ENCODE data around the gene RXRA. TPM values are rescaled to one million over a fixed set of nuclear protein-coding genes. Genes with fewer than 3 reads are reported as not detected.
A peak's percentile ranks its signal among the peaks of the same experiment; 100 is the strongest.

Gene RXRA
- total RNA-seq, 1 donor from 2014 or later = 16.8 TPM

DNA sequence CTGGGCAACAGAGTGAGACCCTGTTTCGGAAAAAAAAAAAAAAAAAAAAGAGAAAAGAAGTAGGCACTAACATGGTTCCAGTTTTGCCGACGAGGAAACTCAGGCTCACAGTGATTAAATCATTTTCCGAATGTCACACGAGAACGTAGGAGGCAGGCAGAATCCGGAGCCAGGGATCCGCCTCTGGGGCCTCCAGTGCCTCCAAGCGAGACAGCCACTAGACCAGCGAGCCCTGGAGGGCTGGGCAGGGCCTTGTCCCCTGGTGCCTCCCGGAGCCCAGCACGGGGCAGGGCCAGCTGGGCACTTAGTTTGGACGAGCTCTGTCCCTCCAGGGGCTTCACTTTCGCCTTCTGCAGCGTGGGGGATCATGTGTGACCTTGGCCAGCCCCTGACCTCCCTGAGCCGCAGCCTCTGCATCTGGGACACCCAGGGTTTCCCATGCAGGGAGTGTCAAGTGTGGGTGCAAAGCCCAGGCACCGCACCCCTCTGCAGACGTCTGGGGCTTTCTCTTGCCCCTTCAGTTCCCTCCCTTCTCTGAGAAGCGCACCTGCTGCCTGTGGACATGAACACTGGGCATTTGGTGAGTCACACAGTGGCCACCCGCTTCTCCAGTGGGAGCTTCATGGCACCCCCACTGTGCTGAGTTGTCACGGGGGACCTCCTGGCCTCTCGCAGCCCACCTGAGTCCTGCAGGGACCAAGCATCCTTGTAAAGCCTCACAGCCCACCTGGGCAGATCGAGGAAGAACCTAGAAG is 80.3 kb downstream of the RXRA start:
- TF ChIP-seq, protein P1, sequence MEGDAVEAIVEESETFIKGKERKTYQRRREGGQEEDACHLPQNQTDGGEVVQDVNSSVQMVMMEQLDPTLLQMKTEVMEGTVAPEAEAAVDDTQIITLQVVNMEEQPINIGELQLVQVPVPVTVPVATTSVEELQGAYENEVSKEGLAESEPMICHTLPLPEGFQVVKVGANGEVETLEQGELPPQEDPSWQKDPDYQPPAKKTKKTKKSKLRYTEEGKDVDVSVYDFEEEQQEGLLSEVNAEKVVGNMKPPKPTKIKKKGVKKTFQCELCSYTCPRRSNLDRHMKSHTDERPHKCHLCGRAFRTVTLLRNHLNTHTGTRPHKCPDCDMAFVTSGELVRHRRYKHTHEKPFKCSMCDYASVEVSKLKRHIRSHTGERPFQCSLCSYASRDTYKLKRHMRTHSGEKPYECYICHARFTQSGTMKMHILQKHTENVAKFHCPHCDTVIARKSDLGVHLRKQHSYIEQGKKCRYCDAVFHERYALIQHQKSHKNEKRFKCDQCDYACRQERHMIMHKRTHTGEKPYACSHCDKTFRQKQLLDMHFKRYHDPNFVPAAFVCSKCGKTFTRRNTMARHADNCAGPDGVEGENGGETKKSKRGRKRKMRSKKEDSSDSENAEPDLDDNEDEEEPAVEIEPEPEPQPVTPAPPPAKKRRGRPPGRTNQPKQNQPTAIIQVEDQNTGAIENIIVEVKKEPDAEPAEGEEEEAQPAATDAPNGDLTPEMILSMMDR (IDR thresholded peaks at IDR 0.05; ENCODE audit: insufficient read depth, low read length, severe bottlenecking) = no peak

DNA sequence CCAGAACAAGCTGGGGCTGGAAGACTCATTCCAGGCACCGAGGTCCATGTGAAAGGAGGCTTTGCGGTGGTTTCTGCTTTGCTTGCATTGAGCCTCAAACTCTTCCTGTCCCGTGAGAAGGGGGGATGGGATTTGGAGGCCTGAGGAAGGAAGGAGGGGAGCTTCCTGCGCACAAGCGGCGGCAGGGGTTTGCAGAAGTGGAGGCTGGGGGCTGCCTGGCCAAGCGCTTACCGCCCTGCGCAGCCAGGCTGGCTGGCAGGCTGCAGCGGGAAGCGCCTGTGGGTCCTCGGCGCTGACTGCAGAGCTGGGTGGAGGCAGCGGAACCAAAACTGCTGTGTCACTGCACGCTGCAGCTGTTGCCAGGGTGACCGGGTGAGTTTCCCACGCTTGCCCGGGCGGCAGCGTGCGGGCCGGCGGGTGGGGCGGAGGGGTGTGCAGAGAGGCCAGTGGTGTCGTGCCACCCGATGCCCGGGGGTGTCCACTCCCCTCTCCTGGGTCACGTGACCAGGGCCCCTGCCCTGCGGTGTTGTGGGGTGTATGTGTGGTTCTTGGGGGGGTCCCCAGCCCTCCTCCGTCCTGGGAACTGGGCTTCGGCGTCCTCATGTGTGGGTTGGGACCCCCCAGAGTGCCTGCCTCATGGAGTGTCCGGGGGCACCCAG is 81.0 kb downstream of the RXRA start:
- Histone ChIP-seq H3K27me3 (ENCODE audit: control insufficient read depth, insufficient read depth, low read length) (no peaks in the 10 kb centered on the region), H3K4me3 (ENCODE audit: low read depth, low read length) (no peak overlapping the region), H3K36me3 (ENCODE audit: control insufficient read depth, insufficient read depth, low read length) (peaks cover 37% of the 10 kb centered on the region)
- DNase-seq (ENCODE audit: low read depth) (peak; percentile 84), FAIRE-seq (no peak)
- TF ChIP-seq, protein P1 (IDR thresholded peaks at IDR 0.05; ENCODE audit: insufficient read depth, low read length, severe bottlenecking) = no peak

More for the DNA sequence above, 80.3 kb downstream of the RXRA start:
- Histone ChIP-seq H3K4me3 (ENCODE audit: low read depth, low read length) (no peak overlapping the region), H3K27me3 (ENCODE audit: control insufficient read depth, insufficient read depth, low read length) (no peaks in the 10 kb centered on the region), H3K36me3 (ENCODE audit: control insufficient read depth, insufficient read depth, low read length) (peaks cover 37% of the 10 kb centered on the region)
- FAIRE-seq (peak; percentile 18), DNase-seq (ENCODE audit: low read depth) (no peak)

DNA sequence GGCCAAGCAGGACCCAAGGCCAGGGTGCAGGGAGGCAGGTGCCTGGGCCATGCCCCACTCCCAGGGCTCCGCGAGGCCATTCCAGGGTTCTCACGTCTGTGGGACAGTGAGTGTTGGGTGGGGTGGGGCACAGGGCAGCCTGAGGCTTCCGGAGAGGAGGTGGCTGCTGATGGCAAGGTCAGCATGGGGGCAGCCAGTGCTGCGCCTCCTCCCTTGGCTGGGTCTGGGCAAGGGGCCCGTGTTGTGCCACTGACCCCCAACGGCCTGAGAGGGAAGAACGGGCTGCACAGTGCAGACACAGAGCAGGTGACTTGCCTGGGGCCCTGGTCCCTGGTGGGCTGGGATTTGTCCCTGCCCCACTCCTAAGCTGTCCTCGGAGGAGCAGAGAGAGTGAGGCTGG is 82.1 kb downstream of the RXRA start:
- FAIRE-seq (no peak), DNase-seq (ENCODE audit: low read depth) (no peak)
- no peaks in the 10 kb centered on the region for H3K27me3 ChIP-seq (ENCODE audit: control insufficient read depth, insufficient read depth, low read length)
- H3K4me3 ChIP-seq (ENCODE audit: low read depth, low read length) = no peak overlapping the region
- TF ChIP-seq, protein P1 (IDR thresholded peaks at IDR 0.05; ENCODE audit: insufficient read depth, low read length, severe bottlenecking) = no peak
- peaks cover 35% of the 10 kb centered on the region for H3K36me3 ChIP-seq (ENCODE audit: control insufficient read depth, insufficient read depth, low read length)

DNA sequence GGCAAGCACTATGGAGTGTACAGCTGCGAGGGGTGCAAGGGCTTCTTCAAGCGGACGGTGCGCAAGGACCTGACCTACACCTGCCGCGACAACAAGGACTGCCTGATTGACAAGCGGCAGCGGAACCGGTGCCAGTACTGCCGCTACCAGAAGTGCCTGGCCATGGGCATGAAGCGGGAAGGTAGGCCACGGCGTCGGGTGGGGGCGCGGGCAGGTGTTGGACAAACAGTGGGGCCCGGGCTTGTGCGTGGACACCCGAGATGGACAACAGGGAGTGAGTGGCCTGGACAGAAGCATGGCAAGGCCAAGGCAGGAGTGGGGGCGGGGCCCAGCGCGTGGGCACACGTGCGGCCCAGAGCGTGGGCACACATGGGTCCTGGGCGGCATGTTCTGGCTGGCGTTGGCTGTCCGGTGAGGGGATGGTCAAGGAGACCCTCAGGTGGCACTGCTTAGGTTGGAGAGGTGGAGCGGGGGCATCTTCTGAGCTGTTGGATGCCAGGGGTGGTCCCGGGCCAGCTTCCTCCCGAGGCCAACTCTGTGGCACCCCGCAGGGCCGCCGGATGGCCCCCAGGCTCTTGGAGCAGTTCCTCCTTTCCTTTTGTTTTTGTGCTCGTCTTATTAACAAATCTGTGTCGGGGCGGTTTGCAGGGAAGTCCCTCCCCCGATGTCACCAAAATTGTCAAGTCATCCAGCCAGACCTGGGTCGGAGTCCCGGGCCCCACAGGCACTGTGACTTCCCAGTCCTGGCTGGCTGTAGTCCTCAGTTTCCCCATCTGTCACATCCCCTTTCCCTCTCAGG is 82.9 kb downstream of the RXRA start:
- FAIRE-seq (no peak), DNase-seq (ENCODE audit: low read depth) (no peak)
- TF ChIP-seq, protein P1 (IDR thresholded peaks at IDR 0.05; ENCODE audit: insufficient read depth, low read length, severe bottlenecking) = no peak
- no peaks in the 10 kb centered on the region for H3K27me3 ChIP-seq (ENCODE audit: control insufficient read depth, insufficient read depth, low read length)
- H3K4me3 ChIP-seq (ENCODE audit: low read depth, low read length) = no peak overlapping the region
- H3K36me3 ChIP-seq (ENCODE audit: control insufficient read depth, insufficient read depth, low read length) = peaks cover 36% of the 10 kb centered on the region

DNA sequence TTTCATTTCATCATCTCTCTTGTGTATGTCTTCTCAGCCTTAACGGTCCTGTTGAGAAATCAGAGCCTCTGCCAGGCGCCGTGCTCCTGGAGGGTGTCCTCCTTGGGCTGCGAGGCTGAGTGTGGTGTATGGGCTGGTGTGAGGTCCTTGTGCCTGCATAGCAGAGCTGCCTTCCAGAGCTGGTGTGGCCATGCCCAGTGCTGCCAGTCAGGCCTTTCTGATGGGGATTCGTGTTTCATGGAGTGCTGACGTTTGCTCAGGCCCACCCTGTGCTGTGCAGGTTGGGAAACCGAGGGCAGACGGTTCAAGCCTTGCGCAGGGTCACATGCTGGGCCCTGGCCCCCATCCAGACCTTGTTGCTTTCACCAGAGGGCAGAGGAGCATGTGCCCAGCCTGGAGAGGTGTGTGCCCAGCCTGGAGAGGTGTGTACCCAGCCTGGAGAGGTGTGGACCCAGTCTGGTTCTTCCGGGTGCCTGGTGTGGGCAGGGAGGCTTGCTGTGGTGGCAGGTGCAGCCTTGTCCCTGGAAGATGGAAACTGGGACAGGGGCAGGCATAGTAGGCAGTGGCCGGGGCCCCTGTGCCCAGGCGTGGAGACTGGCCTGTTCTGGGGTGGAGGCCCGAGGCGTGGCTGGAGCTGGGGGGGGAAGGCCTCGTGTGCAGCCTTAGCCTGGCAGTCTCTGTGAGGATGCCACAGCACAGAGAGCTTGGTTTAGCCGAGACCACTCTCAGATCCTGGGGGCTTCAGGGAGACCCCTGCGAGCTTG is 84.0 kb downstream of the RXRA start:
- Histone ChIP-seq H3K36me3 (ENCODE audit: control insufficient read depth, insufficient read depth, low read length) (peaks cover 41% of the 10 kb centered on the region), H3K4me3 (ENCODE audit: low read depth, low read length) (no peak overlapping the region), H3K27me3 (ENCODE audit: control insufficient read depth, insufficient read depth, low read length) (no peaks in the 10 kb centered on the region)
- TF ChIP-seq, protein P1 (IDR thresholded peaks at IDR 0.05; ENCODE audit: insufficient read depth, low read length, severe bottlenecking) = no peak
- FAIRE-seq = no peak
- no peak for DNase-seq (ENCODE audit: low read depth)

All from bronchial epithelial cell (primary cell).